ENCODE measurements around the gene SYNDIG1. TPM values are rescaled to one million over a fixed set of nuclear protein-coding genes. Genes with fewer than 3 reads are reported as not detected.
A peak's percentile ranks its signal among the peaks of the same experiment; 100 is the strongest.

The SYNDIG1 gene
- total and polyA plus RNA-seq, 2 donors (not counting 1 experiment from before 2014, with no cell fraction given) = not detected

- peaks cover 0 to 4% (median 0%) of the 10 kb centered on the region in 4 experiments for H3K27me3 ChIP-seq (replicated peaks in 1 of 4; ENCODE audit: control extremely low read depth in 1 of 4, control insufficient read depth in 3 of 4, insufficient read depth in 4 of 4, low read length in 3 of 4)
- no peak for TF ChIP-seq EZH2 (IDR thresholded peaks at IDR 0.05; ENCODE audit: borderline replicate concordance, insufficient read depth, low read depth, low read length, poor library complexity, severe bottlenecking)
- no peak for TF ChIP-seq CTCF (IDR thresholded peaks at IDR 0.05)
- no peaks in the 10 kb centered on the region for H3K9me3 ChIP-seq (ENCODE audit: control extremely low read depth in 1 of 3, control insufficient read depth in 2 of 3, insufficient read depth in 1 of 3, low read length in 2 of 3)
- H3K36me3 ChIP-seq (replicated peaks in 1 of 2; ENCODE audit: control extremely low read depth in 1 of 2, control insufficient read depth in 1 of 2, extremely low read depth in 1 of 2, insufficient read depth in 2 of 2, low read length in 1 of 2) = no peaks in the 10 kb centered on the region
- no peak overlapping the region for H3K9ac ChIP-seq (ENCODE audit: low read length)
- no peak overlapping the region for H3K4me2 ChIP-seq (replicated peaks; ENCODE audit: low read depth, low read length, poor library complexity, severe bottlenecking)
- H2AFZ ChIP-seq (ENCODE audit: insufficient read depth, low read depth, low read length, poor library complexity, severe bottlenecking) = no peak overlapping the region
- Mint-ChIP-seq H3K27me3 (no peaks in the 10 kb centered on the region), H3K4me3 (no peak overlapping the region), H3K9me3 (ENCODE audit: insufficient read depth) (peaks cover 2% of the 10 kb centered on the region), H3K4me1 (peaks cover 17% of the 10 kb centered on the region), H3K27ac (no peak overlapping the region)
- POLR2A ChIA-PET = no interaction called here
- WGBS (ENCODE audit: insufficient coverage) = no CpG with 5 or more reads among the region's 2 CpGs
- H3K27ac ChIP-seq (ENCODE audit: low read length in 2 of 2) = no peak overlapping the region
- no peaks in the 10 kb centered on the region for H3K79me2 ChIP-seq (ENCODE audit: control insufficient read depth, insufficient read depth, low read length)
- peaks cover 0 to 21% of the 10 kb centered on the region in 2 donors for H3K4me1 ChIP-seq (ENCODE audit: control insufficient read depth in 2 of 2, insufficient read depth in 2 of 2, low read length in 2 of 2)
- intact Hi-C loops (cut with micrococcal nuclease) = no loop called here
- no peaks in the 10 kb centered on the region for H4K20me1 ChIP-seq (ENCODE audit: control insufficient read depth, insufficient read depth, low read length, poor library complexity, severe bottlenecking)
- H3K4me3 ChIP-seq (ENCODE audit: control extremely low read depth in 1 of 5, extremely low read depth in 1 of 5, insufficient read depth in 1 of 5, low read depth in 2 of 5, low read length in 4 of 5) = no peak overlapping the region
- ATAC-seq (ENCODE audit: low read depth) (no peak), DNase-seq (no peak)
- CTCF ChIA-PET = no interaction called here
Observed at GRCh38 chr20:24643731-24644626, 174.6 kb downstream of the SYNDIG1 start.

- Mint-ChIP-seq H3K27me3 (no peaks in the 10 kb centered on the region), H3K4me1 (peaks cover 36% of the 10 kb centered on the region), H3K4me3 (no peak overlapping the region), H3K9me3 (ENCODE audit: insufficient read depth) (peaks cover 2% of the 10 kb centered on the region), H3K27ac (no peak overlapping the region)
- ChIA-PET POLR2A (no interaction called here), CTCF (no interaction called here)
- Histone ChIP-seq H3K4me1 (ENCODE audit: control insufficient read depth in 2 of 2, insufficient read depth in 2 of 2, low read length in 2 of 2) (peaks cover 6 to 30% of the 10 kb centered on the region in 2 donors), H3K36me3 (replicated peaks in 1 of 2; ENCODE audit: control extremely low read depth in 1 of 2, control insufficient read depth in 1 of 2, extremely low read depth in 1 of 2, insufficient read depth in 2 of 2, low read length in 1 of 2) (no peaks in the 10 kb centered on the region), H3K79me2 (ENCODE audit: control insufficient read depth, insufficient read depth, low read length) (no peaks in the 10 kb centered on the region), H2AFZ (ENCODE audit: insufficient read depth, low read depth, low read length, poor library complexity, severe bottlenecking) (no peak overlapping the region), H3K27ac (ENCODE audit: low read length in 2 of 2) (no peak overlapping the region), H4K20me1 (ENCODE audit: control insufficient read depth, insufficient read depth, low read length, poor library complexity, severe bottlenecking) (no peaks in the 10 kb centered on the region), H3K27me3 (replicated peaks in 1 of 4; ENCODE audit: control extremely low read depth in 1 of 4, control insufficient read depth in 3 of 4, insufficient read depth in 4 of 4, low read length in 3 of 4) (peaks cover 0 to 4% (median 0%) of the 10 kb centered on the region in 4 experiments), H3K9ac (ENCODE audit: low read length) (no peak overlapping the region), H3K9me3 (ENCODE audit: control extremely low read depth in 1 of 3, control insufficient read depth in 2 of 3, insufficient read depth in 1 of 3, low read length in 2 of 3) (no peaks in the 10 kb centered on the region), H3K4me2 (replicated peaks; ENCODE audit: low read depth, low read length, poor library complexity, severe bottlenecking) (no peak overlapping the region), H3K4me3 (ENCODE audit: control extremely low read depth in 1 of 5, extremely low read depth in 1 of 5, insufficient read depth in 1 of 5, low read depth in 2 of 5, low read length in 4 of 5) (no peak overlapping the region)
- intact Hi-C loops (cut with micrococcal nuclease) = no loop called here
- DNase-seq = no peak
- TF ChIP-seq EZH2 (IDR thresholded peaks at IDR 0.05; ENCODE audit: borderline replicate concordance, insufficient read depth, low read depth, low read length, poor library complexity, severe bottlenecking) (no peak), CTCF (IDR thresholded peaks at IDR 0.05) (no peak)
- ATAC-seq (ENCODE audit: low read depth) = peak; percentile 31
- 42% methylated on average over 7 of the region's 10 CpGs for WGBS (ENCODE audit: insufficient coverage)
Observed at GRCh38 chr20:24646321-24646720, 176.9 kb downstream of the SYNDIG1 start.
